Mesenchymal stem cell (in vitro differentiated cells and primary cell): ENCODE measurements around the gene GH1.

Experiments
- DNase-seq: peaks from one replicate; pipeline ENCODE4 v3.0.0-alpha.2; 2013
- H2AFZ ChIP-seq: one replicate; pipeline ENCODE4 v1.6.1; 2013; ENCODE audit warnings: low read depth, mild to moderate bottlenecking, control low read depth, inconsistent platforms, low read length, moderate library complexity
- H2AK5ac ChIP-seq: 2 replicates; pipeline ENCODE4 v1.6.1; 2013; ENCODE audit warnings: low read length, moderate library complexity, mild to moderate bottlenecking, inconsistent platforms; ENCODE audit not compliant: severe bottlenecking
- H2BK120ac ChIP-seq: one replicate; pipeline ENCODE4 v1.6.1; 2013; ENCODE audit warnings: low read depth, mild to moderate bottlenecking, inconsistent platforms, low read length, moderate library complexity
- H2BK12ac ChIP-seq, 2 experiments: one replicate each; pipeline ENCODE4 v1.6.1; 2013; ENCODE audit warnings: inconsistent platforms in 2 of 2, low read length in 2 of 2, mild to moderate bottlenecking in 2 of 2, moderate library complexity in 2 of 2, control low read depth in 1 of 2
- H2BK15ac ChIP-seq: one replicate; pipeline ENCODE4 v1.6.1; 2013; ENCODE audit warnings: mild to moderate bottlenecking, low read depth, inconsistent platforms; ENCODE audit not compliant: poor library complexity, severe bottlenecking
- H2BK5ac ChIP-seq: 2 replicates; pipeline ENCODE4 v1.6.1; 2013; ENCODE audit warnings: low read depth, mild to moderate bottlenecking, low read length, control low read depth, inconsistent platforms; ENCODE audit not compliant: poor library complexity, severe bottlenecking
- H3K14ac ChIP-seq, 2 experiments: one replicate each; pipeline ENCODE4 v1.6.1; 2013; ENCODE audit warnings: inconsistent platforms in 2 of 2, low read length in 2 of 2, control low read depth in 1 of 2, mild to moderate bottlenecking in 1 of 2, moderate library complexity in 1 of 2
- H3K18ac ChIP-seq, 2 experiments: one replicate each; pipeline ENCODE4 v1.6.1; 2013; ENCODE audit warnings: inconsistent platforms in 2 of 2, low read length in 2 of 2, control low read depth in 1 of 2, low read depth in 1 of 2, mild to moderate bottlenecking in 1 of 2
- H3K23ac ChIP-seq, 2 experiments: one replicate each; pipeline ENCODE4 v1.6.1; 2013; ENCODE audit warnings: inconsistent platforms in 2 of 2, low read length in 2 of 2, mild to moderate bottlenecking in 2 of 2, moderate library complexity in 2 of 2, control low read depth in 1 of 2
- H3K27ac ChIP-seq: 2 replicates; pipeline ENCODE4 v1.5.1; 2013; ENCODE audit warnings: mild to moderate bottlenecking, moderate library complexity, low read length, control low read depth, inconsistent platforms; ENCODE audit not compliant: poor library complexity, severe bottlenecking
- H3K27me3 ChIP-seq, 2 experiments: 2 replicates each; pipeline versions ENCODE4 v1.6.1 to v1.7.0; 2013; ENCODE audit warnings: low read length in 2 of 2, mild to moderate bottlenecking in 2 of 2, moderate library complexity in 2 of 2, control low read depth in 1 of 2, inconsistent platforms in 1 of 2; ENCODE audit not compliant: control insufficient read depth in 1 of 2, insufficient read depth in 1 of 2
- H3K36me3 ChIP-seq, 2 experiments: 2 replicates each; pipeline versions ENCODE4 v1.6.1 to v1.7.0; 2013; ENCODE audit warnings: low read length in 2 of 2, control low read depth in 1 of 2, inconsistent platforms in 1 of 2, low read depth in 1 of 2, mild to moderate bottlenecking in 1 of 2; ENCODE audit not compliant: insufficient read depth in 2 of 2, control insufficient read depth in 1 of 2
- H3K4ac ChIP-seq, 2 experiments: one replicate each; pipeline ENCODE4 v1.6.1; 2013; ENCODE audit warnings: inconsistent platforms in 2 of 2, low read length in 2 of 2, mild to moderate bottlenecking in 2 of 2, moderate library complexity in 2 of 2, control low read depth in 1 of 2, low read depth in 1 of 2
- H3K4me1 ChIP-seq: 2 replicates; pipeline ENCODE4 v1.6.1; 2013; ENCODE audit warnings: low read depth, low read length, control low read depth; ENCODE audit not compliant: control insufficient read depth, insufficient read depth
- H3K4me2 ChIP-seq: 2 replicates; pipeline ENCODE4 v1.6.1; 2013; ENCODE audit warnings: low read length, mild to moderate bottlenecking, inconsistent platforms; ENCODE audit not compliant: poor library complexity, severe bottlenecking
- H3K4me3 ChIP-seq, 2 experiments: 2 replicates each; pipeline versions ENCODE4 v1.5.1 to v1.7.0; 2013; ENCODE audit warnings: low read length in 2 of 2, mild to moderate bottlenecking in 2 of 2, control low read depth in 1 of 2, low read depth in 1 of 2; ENCODE audit not compliant: insufficient read depth in 1 of 2
- H3K79me1 ChIP-seq: replicated peaks from 2 replicates; pipeline ENCODE4 v1.6.1; 2013; ENCODE audit warnings: mild to moderate bottlenecking, control low read depth, low read length, inconsistent platforms; ENCODE audit not compliant: poor library complexity, severe bottlenecking
- H3K9ac ChIP-seq: 2 replicates; pipeline ENCODE4 v1.7.0; 2013; ENCODE audit warnings: mild to moderate bottlenecking, low read length, moderate library complexity
- H3K9me3 ChIP-seq: 2 replicates; pipeline ENCODE4 v1.7.0; 2013; ENCODE audit warnings: mild to moderate bottlenecking, low read length; ENCODE audit not compliant: control insufficient read depth
- H4K8ac ChIP-seq: one replicate; pipeline ENCODE4 v1.6.1; 2013; ENCODE audit warnings: inconsistent platforms, mild to moderate bottlenecking, low read length, moderate library complexity
- H4K91ac ChIP-seq: one replicate; pipeline ENCODE4 v1.6.1; 2013; ENCODE audit warnings: mild to moderate bottlenecking, low read length, inconsistent platforms
- WGBS: methylation state at CpG from one replicate; pipeline ENCODE4 v1.1.7; 2013; ENCODE audit warnings: mixed read lengths; 5-methylcytosine and 5-hydroxymethylcytosine counted together

The GH1 gene

DNA sequence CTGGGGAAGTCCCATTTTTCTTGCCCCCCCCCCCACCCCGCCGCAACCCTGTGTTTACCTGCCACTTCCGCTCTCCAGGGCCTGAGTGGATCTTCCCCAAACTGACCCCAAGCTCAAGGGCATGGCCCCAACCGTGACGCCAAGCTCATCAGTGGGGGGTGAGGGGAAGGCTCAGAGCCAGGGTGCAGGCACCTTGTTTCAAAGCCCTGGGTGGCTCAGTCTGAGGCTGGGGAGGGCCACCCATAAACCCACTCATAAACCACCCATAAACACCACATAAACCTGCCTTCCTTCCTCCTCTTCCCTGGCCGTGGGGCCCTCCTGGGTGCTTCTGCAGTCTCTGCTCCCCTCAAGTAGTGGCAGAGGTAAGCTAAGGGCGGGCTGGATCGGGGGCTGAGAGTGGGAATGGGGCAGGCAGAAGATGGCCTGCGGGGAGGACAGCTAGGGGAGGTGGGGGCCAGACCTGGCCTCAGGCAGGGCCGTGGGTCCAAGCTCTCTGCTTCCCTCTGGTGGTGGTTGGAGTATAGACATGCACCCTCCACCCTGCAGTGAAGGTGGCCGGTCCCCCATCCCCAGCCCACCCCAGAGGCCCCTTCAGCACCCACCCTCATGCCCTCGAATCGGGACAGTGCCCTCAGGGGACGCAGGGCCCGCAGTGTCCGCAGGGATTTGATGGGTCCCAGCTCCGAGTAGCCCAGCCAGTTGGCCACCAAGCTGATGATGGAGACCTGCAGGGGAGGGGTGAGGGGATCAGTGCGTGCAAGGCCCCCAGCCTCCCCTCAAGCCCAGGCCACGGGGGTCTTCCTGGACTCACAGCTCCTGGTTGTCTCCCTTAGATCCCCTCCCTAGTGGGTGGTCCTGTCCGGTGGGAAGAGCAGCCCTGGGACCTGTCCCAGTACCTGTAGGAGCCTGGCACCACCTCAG lies 28.1 kb upstream of the GH1 start:
- Histone ChIP-seq H4K8ac (no peak overlapping the region), H2BK5ac (no peak overlapping the region), H3K18ac (no peak overlapping the region), H3K4me3 (no peak overlapping the region), H4K91ac (no peak overlapping the region), H2AFZ (peak overlapping the region; percentile 29), H3K9me3 (no peaks in the 10 kb centered on the region), H2BK12ac (no peak overlapping the region), H3K4me2 (no peak overlapping the region), H3K4me1 (peaks cover 16% of the 10 kb centered on the region), H3K14ac (no peak overlapping the region), H3K9ac (no peak overlapping the region), H3K4ac (no peak overlapping the region), H3K36me3 (no peaks in the 10 kb centered on the region), H3K23ac (no peak overlapping the region), H3K79me1 (no peaks in the 10 kb centered on the region), H3K27ac (no peak overlapping the region), H3K27me3 (peaks cover 20 to 38% of the 10 kb centered on the region in 2 experiments), H2BK120ac (no peak overlapping the region), H2AK5ac (no peak overlapping the region), H2BK15ac (no peak overlapping the region)
- DNase-seq: peak; percentile 37
- 51% methylated on average over 6 of the region's 20 CpGs for WGBS

DNA sequence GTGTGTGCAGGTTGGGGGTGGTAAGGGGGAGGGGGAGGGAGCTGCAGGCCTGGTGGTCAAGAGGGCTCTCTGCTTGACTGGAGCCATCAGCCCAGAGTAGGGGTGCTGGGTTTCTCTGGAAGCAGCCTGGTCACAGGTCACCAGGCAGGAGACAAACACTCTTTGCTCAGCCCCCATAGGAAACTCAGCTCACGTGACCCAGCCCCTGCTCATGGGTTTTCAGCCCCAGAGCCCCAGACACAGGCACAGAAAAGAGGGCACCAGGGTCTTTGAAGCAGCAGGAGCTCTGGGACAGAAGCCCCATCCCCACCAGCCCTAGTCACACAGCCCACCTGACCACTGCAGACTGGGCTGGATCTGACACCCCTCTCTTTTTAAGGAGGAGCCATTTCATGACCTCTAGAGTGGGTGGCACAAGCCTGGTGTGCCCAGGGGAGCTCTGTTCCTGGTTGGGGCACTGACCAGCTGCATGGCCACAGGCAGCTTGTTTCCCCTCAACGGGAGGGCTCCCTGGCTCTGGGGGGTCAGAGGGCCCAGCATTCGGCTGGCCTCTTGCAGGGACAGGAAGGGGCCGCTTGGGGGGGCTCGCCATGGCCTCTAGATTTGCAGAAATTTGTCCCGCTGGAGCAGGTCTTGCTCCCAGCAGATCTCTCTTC lies 27.3 kb upstream of the GH1 start:
- H3K9me3 ChIP-seq: no peaks in the 10 kb centered on the region
- H4K8ac ChIP-seq: no peak overlapping the region
- H2AK5ac ChIP-seq: no peak overlapping the region
- 79% methylated on average over 6 of the region's 6 CpGs for WGBS
- H2BK5ac ChIP-seq: no peak overlapping the region
- H2BK120ac ChIP-seq: no peak overlapping the region
- no peaks in the 10 kb centered on the region for H3K79me1 ChIP-seq
- H2AFZ ChIP-seq: no peak overlapping the region
- no peak overlapping the region for H3K4me3 ChIP-seq
- H4K91ac ChIP-seq: no peak overlapping the region
- H3K27me3 ChIP-seq: peaks cover 12 to 33% of the 10 kb centered on the region in 2 experiments
- no peak overlapping the region for H3K4ac ChIP-seq
- no peak overlapping the region for H3K9ac ChIP-seq
- no peaks in the 10 kb centered on the region for H3K36me3 ChIP-seq
- no peak overlapping the region for H3K14ac ChIP-seq
- no peak overlapping the region for H3K4me2 ChIP-seq
- H3K4me1 ChIP-seq: peaks cover 16% of the 10 kb centered on the region
- no peak overlapping the region for H3K27ac ChIP-seq
- no peak overlapping the region for H3K18ac ChIP-seq
- H3K23ac ChIP-seq: no peak overlapping the region
- H2BK15ac ChIP-seq: no peak overlapping the region
- no peak overlapping the region for H2BK12ac ChIP-seq
- DNase-seq: no peak

DNA sequence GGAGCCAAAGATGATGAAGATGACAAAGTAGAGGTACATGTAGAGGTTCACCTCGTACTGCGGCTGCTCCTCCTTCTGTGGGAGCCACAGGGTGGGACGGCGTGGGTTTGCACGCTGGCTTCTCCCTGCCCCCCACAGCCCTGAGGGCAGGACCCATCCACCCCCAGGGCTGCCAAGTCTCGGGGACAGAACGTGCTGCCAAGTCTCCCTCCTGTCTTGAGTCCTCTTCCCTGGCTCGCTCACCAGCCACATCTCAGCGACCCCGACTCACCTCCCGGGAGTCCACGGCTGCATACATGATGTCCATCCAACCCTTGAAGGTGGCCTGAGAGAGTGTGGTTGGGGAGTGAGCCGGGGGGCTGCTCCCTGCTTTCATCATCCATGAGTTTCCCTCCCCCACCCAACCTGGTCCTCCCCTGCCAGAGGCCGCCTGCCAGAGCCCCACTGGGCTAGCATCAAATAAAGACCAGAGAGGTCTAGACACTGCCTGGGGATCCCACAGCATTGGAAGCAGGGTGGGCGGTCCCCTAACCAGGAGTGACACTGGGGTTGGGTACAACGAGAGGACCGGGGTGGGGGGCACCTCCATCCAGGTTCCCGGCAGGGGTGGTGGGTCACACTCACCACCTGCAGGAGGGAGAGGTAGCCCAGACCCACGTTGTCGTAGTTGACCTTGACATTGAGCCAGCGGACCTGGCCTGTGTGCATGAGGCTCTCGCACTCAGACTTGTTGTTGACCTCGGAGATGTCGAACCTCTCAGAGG lies 26.3 kb upstream of the GH1 start:
- H2BK15ac ChIP-seq: no peak overlapping the region
- H3K27me3 ChIP-seq: peaks cover 6 to 26% of the 10 kb centered on the region in 2 experiments
- H2AFZ ChIP-seq: no peak overlapping the region
- H3K18ac ChIP-seq: no peak overlapping the region
- no peak overlapping the region for H2BK5ac ChIP-seq
- H3K4me3 ChIP-seq: no peak overlapping the region
- no peak overlapping the region for H3K14ac ChIP-seq
- H2BK12ac ChIP-seq: no peak overlapping the region
- H3K36me3 ChIP-seq: no peaks in the 10 kb centered on the region
- peaks cover 16% of the 10 kb centered on the region for H3K4me1 ChIP-seq
- H3K23ac ChIP-seq: no peak overlapping the region
- no peak overlapping the region for H4K8ac ChIP-seq
- H3K27ac ChIP-seq: no peak overlapping the region
- H2BK120ac ChIP-seq: no peak overlapping the region
- no peaks in the 10 kb centered on the region for H3K79me1 ChIP-seq
- DNase-seq: no peak
- H3K4ac ChIP-seq: no peak overlapping the region
- no peak overlapping the region for H2AK5ac ChIP-seq
- H3K4me2 ChIP-seq: no peak overlapping the region
- no peak overlapping the region for H3K9ac ChIP-seq
- 89% methylated on average over 24 of the region's 24 CpGs for WGBS
- no peak overlapping the region for H4K91ac ChIP-seq
- no peaks in the 10 kb centered on the region for H3K9me3 ChIP-seq

DNA sequence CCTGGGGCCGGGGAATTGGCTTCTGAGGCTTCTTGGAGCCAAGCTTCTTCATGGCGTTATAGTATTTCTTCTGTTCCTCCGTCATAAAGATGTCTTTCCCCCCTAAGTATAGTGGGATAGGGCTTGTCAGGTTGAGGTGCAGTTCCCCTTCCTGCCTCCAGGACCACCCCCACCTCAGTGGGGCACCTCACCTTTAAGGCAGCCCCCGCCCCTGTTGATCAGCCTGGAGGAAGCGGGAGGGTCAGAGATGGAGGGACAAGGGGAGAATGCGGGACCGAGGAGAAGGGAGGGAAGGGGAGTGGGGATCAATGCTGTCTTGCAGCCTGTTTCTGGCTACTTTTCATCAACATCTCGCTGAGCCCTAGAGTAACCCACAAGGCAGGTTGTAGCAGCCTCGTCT lies 25.1 kb upstream of the GH1 start:
- Histone ChIP-seq H2BK5ac (no peak overlapping the region), H3K79me1 (no peaks in the 10 kb centered on the region), H3K27me3 (peaks cover 6 to 22% of the 10 kb centered on the region in 2 experiments), H3K4me1 (peaks cover 16% of the 10 kb centered on the region), H3K27ac (no peak overlapping the region), H2AFZ (no peak overlapping the region), H2BK12ac (no peak overlapping the region), H3K18ac (no peak overlapping the region), H3K4me3 (no peak overlapping the region), H3K14ac (no peak overlapping the region), H3K9ac (no peak overlapping the region), H2BK120ac (no peak overlapping the region), H3K36me3 (no peaks in the 10 kb centered on the region), H3K4ac (no peak overlapping the region), H3K23ac (no peak overlapping the region), H4K8ac (no peak overlapping the region), H2AK5ac (no peak overlapping the region), H2BK15ac (no peak overlapping the region), H4K91ac (no peak overlapping the region), H3K9me3 (no peaks in the 10 kb centered on the region), H3K4me2 (no peak overlapping the region)
- 87% methylated on average over 7 of the region's 9 CpGs for WGBS
- DNase-seq: no peak
